GM21367 (cell line): ENCODE data around the gene VGLL4.

ENCODE experiments used
- ATAC-seq: cut with Tn5 transposase; IDR thresholded peaks from one replicate; pipeline ENCODE4 v1.9.1; 2021; ENCODE audit not compliant: unreplicated experiment

The VGLL4 gene

GRCh38 chr3:11566916-11567315, 76.8 kb downstream of the VGLL4 start:
- no peak for ATAC-seq

GRCh38 chr3:11566478-11566877, 77.2 kb downstream of the VGLL4 start:
- ATAC-seq, result no peak

GRCh38 chr3:11565932-11566331, 77.8 kb downstream of the VGLL4 start:
- no peak for ATAC-seq

- ATAC-seq, result no peak
These were observed 78.2 kb downstream of the VGLL4 start for GRCh38 chr3:11565492-11565891.

- no peak for ATAC-seq
These were observed 78.6 kb downstream of the VGLL4 start for GRCh38 chr3:11565072-11565471.

GRCh38 chr3:11564577-11565001, 79.1 kb downstream of the VGLL4 start:
- ATAC-seq, result no peak

- no peak for ATAC-seq
These were observed 79.9 kb downstream of the VGLL4 start for GRCh38 chr3:11563865-11564185.

- ATAC-seq, result no peak
These were observed 80.4 kb downstream of the VGLL4 start for GRCh38 chr3:11563159-11563864.

- no peak for ATAC-seq
These were observed 81.3 kb downstream of the VGLL4 start for GRCh38 chr3:11562277-11562881.

- ATAC-seq, result no peak
These were observed 83.0 kb downstream of the VGLL4 start for GRCh38 chr3:11560746-11561145.

- no peak for ATAC-seq
These were observed 83.7 kb downstream of the VGLL4 start for GRCh38 chr3:11559816-11560633.

- ATAC-seq, result no peak
These were observed 84.5 kb downstream of the VGLL4 start for GRCh38 chr3:11558918-11559815.

GRCh38 chr3:11558411-11558903, 85.3 kb downstream of the VGLL4 start:
- no peak for ATAC-seq

- no peak for ATAC-seq
These were observed 85.7 kb downstream of the VGLL4 start for GRCh38 chr3:11558002-11558401.

- no peak for ATAC-seq
These were observed 86.7 kb downstream of the VGLL4 start for GRCh38 chr3:11556851-11557644.

GRCh38 chr3:11555881-11556633, 87.7 kb downstream of the VGLL4 start:
- ATAC-seq, result no peak

- no peak for ATAC-seq
These were observed 88.4 kb downstream of the VGLL4 start for GRCh38 chr3:11555211-11555782.

GRCh38 chr3:11554666-11555065, 89.0 kb downstream of the VGLL4 start:
- ATAC-seq, result no peak

- ATAC-seq, result no peak
These were observed 89.5 kb downstream of the VGLL4 start for GRCh38 chr3:11554236-11554610.
